HG03575 (cell line): Measurements from ENCODE around the gene HYI.
"Not testable (repeated sequence)": the region's sequence is repeated elsewhere in the genome, so short reads cannot be mapped to it uniquely, and the experiment has no call there.

Source experiments
- ATAC-seq: cut with Tn5 transposase; IDR thresholded peaks from one replicate; pipeline ENCODE4 v1.9.1; 2021; ENCODE audit not compliant: unreplicated experiment, insufficient number of reproducible peaks, low FRiP score; ENCODE audit errors: extremely low read depth

HYI gene, protein sequence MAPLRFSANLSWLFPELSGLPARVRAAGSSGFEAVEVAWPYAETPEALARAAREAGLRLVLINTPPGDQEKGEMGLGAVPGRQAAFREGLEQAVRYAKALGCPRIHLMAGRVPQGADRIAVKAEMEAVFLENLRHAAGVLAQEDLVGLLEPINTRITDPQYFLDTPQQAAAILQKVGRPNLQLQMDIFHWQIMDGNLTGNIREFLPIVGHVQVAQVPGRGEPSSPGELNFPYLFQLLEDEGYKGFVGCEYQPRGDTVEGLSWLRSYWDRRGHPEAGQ

DNA sequence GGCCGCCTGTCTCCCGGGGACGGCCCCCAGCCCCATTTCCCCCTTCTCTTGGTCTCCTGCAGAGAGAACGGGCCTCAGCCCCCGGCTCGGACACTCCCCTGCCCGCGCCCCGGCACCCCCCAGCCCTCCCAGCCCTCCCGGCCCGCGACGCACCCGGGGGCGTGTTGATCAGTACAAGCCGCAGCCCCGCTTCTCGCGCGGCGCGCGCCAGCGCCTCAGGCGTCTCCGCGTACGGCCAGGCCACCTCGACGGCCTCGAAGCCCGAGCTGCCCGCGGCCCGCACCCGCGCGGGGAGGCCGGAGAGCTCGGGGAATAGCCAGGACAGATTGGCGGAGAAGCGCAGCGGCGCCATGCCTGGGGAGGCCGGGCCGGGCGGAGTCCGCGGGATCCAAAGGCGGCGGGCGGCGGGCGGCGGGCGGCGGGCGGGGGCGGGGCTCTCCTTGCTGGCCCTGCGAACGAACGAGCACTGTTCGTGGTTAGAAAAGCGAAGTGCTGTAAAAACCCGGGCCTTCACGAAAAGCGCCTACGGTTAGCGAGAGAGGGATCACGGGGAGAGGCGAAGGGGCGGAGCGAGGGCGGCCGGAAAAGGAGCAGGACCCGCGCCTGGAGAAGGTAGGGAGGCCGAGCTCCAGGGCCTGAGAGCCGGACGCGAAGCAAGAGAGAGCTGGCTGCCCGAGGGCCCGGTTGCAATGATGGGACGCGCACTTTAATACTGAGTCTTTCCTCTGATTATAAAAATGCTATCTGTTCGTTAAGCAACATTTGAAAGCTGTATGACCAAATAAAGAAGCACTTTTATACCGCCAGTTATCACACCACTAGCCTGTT, at the start of gene HYI:
Gene HYI, minus strand, starts transcription at position 490 of the 828 bp plus-strand sequence. Its CDS starts 138 bp downstream, at position 352.
- ATAC-seq: no peak

DNA sequence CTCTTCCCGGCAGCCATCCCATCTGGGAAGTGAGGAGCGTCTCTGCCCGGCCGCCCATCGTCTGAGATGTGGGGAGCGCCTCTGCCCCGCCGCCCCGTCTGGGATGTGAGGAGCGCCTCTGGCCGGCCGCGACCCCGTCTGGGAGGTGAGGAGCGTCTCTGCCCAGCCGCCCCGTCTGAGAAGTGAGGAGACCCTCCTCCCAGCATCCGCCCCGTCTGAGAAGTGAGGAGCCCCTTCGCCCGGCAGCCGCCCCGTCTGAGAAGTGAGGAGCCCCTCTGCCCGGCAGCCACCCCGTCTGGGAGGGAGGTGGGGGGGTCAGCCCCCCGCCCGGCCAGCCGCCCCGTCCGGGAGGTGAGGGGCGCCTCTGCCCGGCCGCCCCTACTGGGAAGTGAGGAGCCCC, 48.1 kb upstream of the HYI start:
- ATAC-seq: not testable (repeated sequence)

DNA sequence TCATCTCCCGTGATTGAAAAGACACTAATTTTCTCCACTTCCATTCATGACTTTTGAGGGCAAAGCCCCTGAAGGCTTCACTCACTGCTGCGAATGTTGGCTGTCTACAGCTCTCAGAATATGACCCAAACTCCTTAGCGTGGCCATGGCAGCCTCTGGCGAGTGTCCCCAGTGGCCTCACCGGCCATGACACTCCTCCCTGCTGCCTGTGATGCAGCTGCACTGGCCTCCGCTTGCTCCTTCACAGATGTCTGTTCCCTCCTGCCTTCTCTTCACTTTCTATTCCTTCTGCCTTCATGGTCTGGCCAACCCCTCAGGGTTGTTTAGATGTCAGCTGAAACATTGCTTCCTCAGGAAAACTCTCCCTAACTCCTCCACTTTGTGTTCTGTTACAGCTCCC, 46.2 kb upstream of the HYI start:
- ATAC-seq: no peak

DNA sequence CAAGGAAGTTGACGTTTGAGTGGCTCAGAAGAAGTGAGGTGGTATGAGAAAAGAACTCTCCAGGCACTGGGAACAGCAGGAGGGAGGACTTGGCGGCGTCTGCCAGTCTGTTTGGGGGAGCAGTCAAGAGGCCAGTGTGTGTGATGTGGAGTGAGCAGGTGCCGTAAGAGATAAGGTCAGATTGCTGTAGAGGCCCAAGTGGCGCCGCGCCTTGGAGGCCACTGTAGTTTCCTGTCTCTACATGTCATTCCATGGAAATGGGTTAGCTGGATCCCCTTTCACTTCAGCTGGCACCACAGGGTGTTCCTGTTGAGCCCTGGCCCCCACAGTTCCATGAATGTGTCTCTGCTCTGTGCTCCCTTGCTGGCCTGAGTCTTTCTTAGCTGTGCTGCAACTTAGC, 41.5 kb upstream of the HYI start:
- no peak for ATAC-seq

DNA sequence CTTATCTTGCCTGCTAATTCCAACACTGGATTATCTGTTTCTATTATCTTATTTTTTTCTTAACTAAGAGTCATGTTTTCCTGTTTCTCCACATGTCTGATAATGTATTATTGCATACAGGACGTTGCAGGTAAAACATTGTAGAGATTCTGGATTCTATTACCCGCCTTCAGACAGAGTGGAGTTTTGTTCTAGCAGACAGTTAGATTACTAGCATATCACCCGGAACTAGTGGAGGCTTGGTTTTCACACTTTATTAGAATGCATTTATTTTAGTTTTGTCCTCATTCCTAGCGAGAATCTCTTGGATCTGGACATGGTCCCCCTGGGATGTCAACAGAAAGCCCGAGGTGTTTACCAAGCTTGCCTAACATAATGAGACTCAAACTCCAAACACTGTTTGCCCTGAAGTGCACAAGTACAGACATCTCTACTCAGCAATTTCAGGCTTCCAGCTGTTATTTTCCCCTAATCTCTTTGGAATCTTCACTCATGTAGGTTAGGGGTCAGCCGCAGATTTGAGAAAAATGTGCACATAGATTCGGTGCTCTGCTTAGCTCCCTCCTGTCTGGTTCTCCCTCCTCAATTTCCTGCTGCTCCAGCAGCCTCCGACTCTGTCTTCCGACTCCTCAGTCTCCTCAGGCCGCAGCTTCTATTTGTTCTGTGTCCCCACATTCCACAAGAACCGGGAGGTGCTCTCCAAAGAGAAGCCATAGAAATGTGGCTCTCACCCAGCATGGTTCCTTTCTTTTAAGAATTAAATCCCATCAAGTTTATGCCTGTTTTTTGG, 40.1 kb upstream of the HYI start:
- ATAC-seq: no peak

DNA sequence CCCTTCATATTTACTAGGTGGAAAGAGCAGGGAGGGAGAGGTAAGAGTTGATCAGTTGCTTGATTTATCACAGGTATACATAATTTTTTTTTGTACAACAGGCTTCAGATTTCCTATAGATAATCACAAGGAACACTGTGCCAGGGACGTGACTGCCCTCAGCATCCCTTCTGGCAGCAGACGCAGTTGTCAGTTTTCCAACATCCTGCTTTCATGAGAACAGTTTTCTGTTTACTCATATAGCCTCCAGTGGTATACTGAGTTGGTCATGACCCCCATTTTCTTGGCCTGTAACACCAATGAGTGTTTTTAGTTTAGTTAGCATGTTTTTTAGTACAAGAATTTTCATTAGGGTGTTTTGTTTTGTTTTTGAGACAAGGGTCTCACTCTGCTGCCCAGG, 39.1 kb upstream of the HYI start:
- no peak for ATAC-seq

DNA sequence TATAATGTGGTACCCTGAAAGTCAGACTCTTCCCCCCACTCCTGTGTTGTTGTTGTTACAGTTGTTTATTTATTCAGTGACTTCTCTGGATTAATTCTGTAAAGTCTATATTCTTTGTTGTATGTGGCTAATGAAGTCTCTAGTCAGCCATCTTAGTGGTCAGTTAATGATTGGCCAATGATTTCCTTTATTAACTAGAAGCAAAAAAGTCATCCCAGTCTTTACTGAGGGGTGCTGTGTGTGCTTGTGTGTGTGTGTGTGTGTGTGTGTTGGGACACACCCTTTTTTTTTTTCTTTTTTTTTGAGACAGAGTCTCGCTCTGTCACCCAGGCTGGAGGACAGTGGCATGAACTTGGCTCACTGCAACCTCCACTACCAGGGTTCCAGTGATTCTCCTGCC, 37.3 kb upstream of the HYI start:
- no peak for ATAC-seq

DNA sequence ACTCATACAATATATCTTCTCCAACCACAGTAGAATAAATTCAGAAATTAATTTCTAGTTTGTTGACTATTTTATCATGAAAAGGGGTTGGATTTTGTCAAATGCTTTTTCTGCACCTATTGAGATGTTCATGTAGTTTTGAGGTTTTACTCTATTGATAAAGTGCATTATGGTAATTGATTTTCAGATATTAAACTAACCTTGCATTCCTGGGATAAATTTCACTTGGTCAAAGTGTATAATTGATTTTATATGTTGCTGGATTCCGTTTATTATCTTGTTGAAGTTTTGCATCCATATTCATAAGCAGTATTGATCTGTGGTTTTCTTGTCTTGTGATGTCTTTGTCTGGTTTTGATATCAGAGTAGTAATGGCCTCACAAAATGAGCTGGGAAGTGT, 34.4 kb upstream of the HYI start:
- no peak for ATAC-seq

DNA sequence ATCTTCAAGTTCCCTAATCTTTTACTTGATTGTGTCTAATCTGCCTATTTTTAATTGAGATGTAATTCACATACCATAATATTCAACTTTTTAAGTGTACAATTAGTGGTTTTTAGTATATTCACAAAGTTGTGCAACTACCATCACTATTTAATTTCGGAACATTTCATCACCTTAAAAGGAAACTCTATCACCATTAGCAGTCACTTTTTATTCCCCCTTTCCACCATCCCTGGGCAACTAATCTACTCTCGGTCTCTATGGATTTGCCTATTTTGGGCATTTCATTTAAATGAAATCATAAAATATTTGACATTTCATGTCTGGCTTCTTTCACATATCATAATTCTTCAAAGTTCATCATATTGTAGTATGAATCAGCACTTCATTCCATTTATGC, 30.6 kb upstream of the HYI start:
- no peak for ATAC-seq

DNA sequence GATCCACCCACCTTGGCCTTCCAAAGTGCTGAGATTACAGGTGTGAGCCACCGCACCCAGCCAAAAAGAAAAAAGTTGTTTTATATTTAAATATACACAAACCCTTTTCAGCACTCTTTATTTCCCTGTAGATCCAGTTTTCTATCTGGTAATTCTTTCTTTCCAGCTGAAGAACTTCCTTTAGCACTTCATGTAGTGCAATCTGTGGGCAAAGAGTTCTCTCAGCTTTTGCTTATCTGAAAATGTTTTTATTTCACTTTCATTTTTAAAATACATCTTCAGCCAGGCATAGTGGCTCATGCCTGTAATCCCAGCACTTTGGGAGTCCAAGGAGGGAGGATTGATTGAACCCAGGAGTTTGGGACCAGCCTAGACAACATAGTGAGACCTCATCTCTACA, 28.5 kb upstream of the HYI start:
- no peak for ATAC-seq

DNA sequence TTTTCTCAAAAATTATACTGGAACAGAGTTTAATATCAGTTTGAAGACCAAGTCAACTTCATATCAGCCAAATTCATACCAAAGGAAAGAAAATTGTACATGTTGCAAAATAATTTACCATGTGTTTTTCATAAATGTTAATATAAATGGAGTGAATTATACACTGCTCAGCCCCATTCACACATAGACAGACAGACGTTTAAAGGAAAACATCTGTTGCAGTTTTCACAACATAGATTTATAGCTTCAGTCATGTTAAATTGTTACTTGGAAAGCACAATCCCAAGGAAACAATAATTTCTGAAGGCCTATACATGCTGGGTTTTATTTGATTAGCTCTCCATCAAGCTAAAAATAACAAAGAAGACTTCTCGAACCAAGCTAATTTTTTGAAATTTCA, 27.8 kb upstream of the HYI start:
- ATAC-seq: no peak

DNA sequence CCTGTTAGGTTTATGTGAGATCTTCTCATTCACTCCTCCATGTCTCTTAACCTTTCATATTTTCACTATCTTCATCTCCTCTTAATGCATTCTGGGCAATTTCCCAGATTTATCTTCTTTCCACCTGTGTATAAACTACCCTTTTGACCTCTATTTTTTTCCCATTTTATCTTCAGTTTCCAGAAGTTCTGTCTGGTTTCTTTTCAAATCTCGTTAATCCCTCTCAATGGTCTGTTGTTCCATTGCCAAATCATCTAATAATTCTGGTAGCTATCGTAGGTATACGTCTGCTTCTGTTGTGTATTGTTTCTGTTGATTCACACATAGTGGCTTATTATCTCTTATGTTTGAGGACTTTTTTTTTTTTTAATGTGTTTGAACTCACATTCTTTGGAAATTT, 25.7 kb upstream of the HYI start:
- no peak for ATAC-seq

DNA sequence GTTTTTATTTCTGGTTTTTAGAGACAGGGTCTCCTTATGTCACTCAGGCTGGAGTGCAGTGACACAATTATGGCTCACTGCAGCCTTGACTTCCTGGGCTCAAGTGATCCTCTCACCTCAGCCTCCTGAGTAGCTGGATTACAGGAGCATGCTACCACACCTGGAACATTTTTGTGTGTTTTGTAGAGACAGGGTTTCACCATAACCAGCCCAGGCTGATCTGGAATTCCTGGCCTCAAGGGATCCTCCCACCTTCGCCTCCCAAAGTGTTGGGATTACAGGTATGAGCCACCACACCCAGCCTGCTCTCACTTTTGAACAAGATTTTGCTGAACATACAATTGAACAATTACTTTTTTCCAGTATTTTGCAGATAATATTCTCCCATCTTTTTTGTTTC, 24.0 kb upstream of the HYI start:
- ATAC-seq: no peak

DNA sequence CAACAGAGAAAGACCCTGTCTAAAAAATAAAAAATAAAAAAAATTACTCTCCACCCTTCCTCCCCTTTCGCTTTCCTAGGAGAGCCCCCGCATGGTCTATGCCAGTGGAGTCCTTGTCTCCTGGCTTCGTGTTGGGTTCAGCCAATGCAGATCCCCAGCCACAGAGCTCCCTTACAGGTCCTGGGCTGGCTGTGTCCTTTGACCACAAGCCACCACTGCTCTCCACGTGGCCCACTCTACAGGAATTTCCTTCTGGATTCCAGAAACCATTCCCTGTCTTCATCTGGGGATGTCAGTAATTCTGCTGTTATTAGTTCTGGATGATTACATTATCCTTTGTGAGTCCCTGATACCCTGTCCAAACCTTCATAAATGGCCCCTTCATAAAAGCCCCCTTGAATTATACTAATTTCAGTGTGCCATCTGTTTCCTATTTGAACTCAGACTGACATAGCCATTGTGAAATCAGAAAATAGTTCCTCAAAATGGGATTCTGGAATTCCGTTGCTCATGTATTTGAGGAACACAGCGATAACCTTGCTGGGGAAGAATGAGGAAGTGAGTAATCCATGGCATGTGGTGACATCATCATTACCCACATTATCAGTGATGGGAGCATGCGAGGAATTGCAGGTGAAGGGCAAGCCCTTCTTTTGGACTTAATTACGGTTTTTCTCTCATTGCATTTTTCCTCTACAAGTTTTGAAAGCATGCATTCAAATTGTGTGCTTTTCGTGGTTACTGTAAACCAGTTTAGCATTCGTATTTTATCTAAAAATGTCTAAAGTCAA, 22.1 kb upstream of the HYI start:
- not testable (repeated sequence) for ATAC-seq

DNA sequence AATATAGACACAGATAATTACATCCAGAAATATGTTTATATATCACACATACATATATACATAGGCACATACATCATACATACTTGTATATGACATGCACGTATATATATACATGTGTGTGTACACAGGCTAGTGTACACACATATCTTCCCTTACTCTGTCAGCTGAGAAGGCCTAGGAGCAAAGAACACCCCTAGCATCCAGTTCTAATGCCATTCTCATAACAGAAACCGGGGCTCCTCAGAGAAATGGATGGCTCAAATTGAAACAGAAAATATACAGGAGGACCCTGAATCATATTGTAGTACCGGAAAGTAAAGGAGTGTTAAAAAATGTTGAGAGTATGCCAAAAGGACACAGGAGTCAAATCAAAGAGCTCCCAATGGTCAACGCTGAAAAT, 19.7 kb upstream of the HYI start:
- ATAC-seq: no peak

DNA sequence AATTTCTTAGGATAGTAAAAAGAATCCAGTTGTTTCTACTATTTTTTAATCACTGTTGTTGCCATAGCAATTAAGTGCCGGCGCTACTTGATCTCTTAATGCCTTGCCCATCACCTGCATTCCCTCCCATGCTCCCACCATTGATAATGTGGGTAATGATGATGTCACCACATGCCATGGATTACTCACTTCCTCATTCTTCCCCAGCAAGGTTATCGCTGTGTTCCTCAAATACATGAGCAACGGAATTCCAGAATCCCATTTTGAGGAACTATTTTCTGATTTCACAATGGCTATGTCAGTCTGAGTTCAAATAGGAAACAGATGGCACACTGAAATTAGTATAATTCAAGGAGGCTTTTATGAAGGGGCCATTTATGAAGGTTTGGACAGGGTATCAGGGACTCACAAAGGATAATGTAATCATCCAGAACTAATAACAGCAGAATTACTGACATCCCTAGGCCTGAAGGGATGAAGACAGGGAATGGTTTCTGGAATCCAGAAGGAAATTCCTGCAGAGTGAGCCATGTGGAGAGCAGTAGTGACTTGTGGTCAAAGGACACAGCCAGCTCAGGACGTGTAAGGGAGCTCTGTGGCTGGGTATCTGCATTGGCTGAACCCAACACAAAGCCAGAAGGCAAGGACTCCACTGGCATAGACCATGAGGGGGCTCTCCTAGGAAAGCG, 18.9 kb upstream of the HYI start:
- ATAC-seq: not testable (repeated sequence)

DNA sequence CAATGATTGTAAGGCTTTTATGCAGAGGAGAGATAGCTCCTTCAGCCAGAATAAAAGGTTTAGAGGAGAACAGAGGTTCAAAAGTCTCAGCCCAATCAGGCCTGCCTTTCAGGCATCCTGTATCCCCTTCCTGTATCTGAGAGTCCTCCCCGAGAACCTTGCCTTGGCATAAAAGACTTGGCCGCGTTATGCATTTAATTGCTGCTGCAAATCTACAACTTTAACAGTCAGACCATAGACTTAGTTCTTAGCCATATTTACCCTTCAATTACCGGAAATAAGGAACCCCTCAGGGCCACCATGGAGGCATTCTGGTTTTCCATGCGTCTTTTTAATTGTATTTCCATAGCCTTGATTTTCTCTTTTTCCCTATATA, 18.3 kb upstream of the HYI start:
- no peak for ATAC-seq

DNA sequence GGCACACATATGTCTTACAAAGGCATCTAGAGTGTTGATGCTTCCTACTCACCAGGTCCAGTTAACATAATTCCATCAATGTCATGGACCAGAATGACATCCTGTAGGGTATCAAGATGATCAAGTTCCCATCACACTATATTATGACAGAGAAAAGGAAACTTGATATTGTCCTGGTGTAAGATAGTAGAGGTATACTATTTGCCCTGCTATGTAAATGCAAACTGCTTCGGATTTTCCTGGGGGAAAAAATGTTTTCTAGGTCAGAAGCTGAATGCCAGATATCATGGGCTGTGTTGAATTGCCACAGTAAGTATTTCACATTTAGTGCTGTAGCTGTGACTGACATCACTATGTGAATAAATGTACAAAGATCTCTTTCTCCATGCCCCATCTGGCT, 16.2 kb upstream of the HYI start:
- ATAC-seq: no peak

DNA sequence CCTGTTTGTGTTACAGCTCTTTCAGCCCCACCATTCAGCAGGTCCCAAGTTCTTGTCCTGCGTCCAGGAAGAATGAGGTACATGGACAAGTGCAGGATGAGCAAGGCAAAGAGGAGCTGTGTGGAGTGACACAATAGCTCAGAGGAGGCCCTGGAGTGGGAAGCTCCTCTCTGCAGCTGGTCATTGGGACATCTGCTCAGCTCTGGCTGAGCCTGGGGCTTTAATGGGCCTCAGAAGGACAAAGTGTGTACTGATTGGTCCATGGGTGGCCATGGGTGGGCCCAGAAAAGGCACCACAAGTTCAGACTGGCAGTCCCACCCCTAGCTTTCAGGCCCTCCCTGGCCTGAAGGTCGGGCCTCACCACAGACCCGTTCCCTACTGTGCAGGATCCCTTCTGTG, 14.7 kb upstream of the HYI start:
- no peak for ATAC-seq
